AG10803 (cell line): ENCODE results near the gene EPAS1.

ENCODE experiments used
- DNase-seq: peaks from one replicate; pipeline ENCODE4 v3.0.0; 2010; ENCODE audit warnings: low read depth
- H3K4me3 ChIP-seq: 2 replicates; pipeline ENCODE4 v1.5.1; 2011; ENCODE audit warnings: mild to moderate bottlenecking, low read length, control low read depth
- TF ChIP-seq, protein P1 (sequence below): conservative IDR thresholded peaks from 2 replicates; pipeline ENCODE4 v1.5.1; 2011; ENCODE audit warnings: mild to moderate bottlenecking, low read length, control low read depth, inconsistent platforms

EPAS1 gene

DNA sequence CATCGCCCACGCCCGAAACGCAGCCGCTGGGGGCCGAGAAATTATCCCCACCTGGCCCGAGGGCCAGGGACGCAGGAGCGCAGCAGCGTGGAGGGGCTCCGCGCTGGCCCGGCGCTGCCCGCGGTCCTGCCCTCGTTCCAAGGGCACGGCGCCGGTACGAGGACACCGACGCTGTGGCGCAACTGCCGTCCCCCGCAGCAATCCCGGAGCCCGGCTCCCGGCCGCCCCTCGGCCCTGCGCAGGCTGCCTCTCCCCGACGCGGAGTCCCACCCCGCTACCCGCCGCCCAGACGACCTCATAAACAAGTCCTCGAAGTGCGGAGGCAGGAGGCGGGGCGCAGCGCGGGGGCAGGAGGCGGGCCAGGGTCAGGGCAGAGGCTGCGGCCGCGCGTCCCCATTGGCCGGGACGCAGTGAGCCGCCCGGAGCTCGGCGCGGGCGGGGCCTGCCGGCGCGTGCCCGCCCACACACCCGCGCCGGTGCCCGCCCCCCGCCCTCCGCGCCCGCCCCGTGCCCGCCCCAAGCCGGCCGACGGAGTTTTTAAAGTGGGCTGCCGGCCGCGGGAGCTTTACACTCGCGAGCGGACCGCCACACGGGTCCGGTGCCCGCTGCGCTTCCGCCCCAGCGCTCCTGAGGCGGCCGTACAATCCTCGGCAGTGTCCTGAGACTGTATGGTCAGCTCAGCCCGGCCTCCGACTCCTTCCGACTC, at the start of gene EPAS1:
Gene EPAS1 (plus strand): TSS at position 568 of the 706 bp plus-strand sequence. CDS start 505 bp downstream, outside the sequence.
- peak; percentile 90 for DNase-seq
- TF ChIP-seq, protein P1, sequence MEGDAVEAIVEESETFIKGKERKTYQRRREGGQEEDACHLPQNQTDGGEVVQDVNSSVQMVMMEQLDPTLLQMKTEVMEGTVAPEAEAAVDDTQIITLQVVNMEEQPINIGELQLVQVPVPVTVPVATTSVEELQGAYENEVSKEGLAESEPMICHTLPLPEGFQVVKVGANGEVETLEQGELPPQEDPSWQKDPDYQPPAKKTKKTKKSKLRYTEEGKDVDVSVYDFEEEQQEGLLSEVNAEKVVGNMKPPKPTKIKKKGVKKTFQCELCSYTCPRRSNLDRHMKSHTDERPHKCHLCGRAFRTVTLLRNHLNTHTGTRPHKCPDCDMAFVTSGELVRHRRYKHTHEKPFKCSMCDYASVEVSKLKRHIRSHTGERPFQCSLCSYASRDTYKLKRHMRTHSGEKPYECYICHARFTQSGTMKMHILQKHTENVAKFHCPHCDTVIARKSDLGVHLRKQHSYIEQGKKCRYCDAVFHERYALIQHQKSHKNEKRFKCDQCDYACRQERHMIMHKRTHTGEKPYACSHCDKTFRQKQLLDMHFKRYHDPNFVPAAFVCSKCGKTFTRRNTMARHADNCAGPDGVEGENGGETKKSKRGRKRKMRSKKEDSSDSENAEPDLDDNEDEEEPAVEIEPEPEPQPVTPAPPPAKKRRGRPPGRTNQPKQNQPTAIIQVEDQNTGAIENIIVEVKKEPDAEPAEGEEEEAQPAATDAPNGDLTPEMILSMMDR: no peak
- H3K4me3 ChIP-seq: peak within 1 kb of the TSS; percentile 94

DNA sequence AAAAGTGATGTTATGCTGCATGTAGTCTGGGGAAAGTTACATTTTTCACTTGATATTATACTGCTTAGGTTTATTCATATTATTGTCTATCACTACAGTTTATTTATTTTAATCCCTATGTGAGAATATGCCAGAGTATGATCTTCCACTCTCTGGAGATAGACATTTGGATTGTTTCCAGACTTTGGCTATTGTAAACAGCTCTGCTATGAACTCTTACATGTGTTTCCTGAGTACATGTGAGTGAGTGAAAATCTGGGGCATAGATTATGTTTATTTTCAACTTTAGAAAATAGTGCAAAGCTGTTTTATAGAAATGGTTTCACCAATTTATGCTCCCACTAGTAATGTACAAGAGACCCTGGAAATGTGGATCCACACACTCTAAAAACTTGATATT, 49.0 kb upstream of the EPAS1 start:
- TF ChIP-seq, protein P1: no peak
- DNase-seq: no peak
- no peak overlapping the region for H3K4me3 ChIP-seq

DNA sequence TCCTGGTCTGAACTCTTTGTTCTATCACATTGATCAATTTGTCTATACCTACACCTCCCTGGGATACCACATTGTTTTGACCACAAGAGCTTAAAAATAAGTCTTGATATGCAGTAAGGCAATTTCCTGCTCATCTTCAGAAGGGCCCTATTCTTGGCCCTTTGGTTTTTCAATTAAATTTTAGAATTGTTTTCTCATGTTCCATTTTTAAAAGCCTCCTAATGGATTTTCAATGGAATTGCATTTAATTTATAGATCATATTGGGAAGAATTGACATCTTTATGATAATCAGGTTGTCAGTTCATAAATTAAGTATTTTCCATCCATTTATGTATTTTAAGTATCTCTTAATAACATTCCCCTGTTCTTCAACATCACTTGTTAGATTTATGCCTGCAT, 47.6 kb upstream of the EPAS1 start:
- H3K4me3 ChIP-seq: no peak overlapping the region
- no peak for DNase-seq
- TF ChIP-seq, protein P1: no peak

DNA sequence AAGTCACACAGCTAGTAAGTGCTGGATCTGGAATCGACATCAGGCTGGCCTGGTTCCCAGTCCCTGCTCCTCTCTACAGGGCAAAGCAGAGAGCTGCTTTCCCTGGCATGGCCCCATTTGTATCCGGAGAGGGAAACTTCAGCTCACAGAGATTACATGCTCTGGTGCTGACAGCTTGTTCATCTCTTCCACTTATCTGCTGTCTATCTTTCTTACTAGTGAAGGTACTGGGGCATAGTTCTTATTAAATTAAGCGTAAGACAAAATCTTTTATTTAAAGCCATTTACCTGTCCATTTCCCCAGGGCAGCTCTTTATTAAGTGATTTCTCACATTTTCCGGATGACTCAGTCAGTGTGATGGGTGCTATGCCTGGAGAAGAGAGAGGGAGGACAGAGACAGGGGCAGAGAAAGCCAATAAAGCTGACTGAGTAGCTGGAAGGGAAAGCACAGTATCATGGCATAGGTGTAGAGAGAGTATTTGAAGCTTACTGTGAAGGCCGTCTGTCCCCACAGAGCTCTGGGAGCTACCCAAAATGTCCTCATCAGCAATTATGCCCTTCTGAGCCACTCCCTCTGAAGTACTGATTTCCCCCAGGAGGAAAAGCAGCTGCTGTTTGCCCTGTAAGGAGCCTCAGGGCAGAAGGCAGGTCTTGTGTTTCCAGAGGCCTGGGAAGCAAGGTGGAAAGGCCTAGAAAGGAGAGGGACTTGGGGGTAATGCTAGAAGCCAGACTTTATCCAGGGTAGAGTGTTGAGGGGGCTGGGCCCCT, 44.1 kb upstream of the EPAS1 start:
- DNase-seq: no peak
- no peak overlapping the region for H3K4me3 ChIP-seq
- TF ChIP-seq, protein P1: no peak

DNA sequence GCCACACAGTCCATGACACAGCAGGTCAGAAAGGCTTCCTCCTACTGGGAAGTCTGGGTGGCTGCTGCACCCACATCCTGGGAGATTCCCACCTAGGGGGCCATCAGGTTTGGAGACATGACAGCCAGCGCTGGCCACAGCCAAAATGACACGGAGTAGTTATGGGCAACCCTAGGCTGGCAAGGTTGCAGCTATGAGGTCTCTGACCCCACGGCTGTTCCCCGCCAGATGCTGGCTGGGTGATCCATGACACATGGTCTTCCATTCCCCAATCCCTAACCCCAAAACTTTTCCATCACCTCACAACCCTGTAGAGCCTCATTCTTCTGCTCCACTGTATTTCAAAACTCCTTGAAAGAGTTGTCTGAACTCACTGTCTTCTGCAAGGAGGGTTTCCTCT, 42.7 kb upstream of the EPAS1 start:
- TF ChIP-seq, protein P1: no peak
- DNase-seq: no peak
- no peak overlapping the region for H3K4me3 ChIP-seq

DNA sequence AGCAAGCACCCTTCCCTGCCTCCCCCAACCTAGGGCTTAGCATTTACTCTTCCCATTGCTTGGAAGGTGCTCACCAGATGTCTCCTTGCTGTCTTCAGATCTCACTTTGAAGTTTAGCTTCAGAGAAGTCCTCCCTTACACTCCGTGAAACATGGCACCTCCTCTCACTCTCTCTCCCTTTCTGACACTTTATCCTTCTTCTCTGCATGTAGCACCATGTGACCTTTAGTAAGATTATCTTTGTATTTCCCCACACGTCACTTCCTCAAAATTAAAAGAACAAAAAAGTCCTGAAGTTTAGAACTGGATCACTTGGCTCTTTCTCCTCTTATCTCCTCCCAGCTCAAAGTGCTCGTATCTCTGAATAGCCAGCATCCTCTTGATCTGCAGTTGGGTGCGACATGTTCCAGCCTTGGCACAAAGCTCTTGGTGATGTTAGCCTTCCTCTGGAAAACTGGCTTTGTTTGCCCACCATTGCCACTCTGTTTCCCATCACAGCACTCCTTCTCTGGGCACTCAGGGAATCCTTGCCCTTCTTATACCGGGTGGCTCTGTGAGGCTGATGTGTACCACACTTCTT, 40.6 kb upstream of the EPAS1 start:
- DNase-seq: no peak
- TF ChIP-seq, protein P1: no peak
- no peak overlapping the region for H3K4me3 ChIP-seq
